HG03432 (cell line): ENCODE results near the gene KDM8.

Experiments used
- ATAC-seq: cut with Tn5 transposase; IDR thresholded peaks from one replicate; pipeline ENCODE4 v1.9.1; 2021; ENCODE audit warnings: mild to moderate bottlenecking, moderate library complexity; ENCODE audit not compliant: unreplicated experiment

KDM8 gene

DNA sequence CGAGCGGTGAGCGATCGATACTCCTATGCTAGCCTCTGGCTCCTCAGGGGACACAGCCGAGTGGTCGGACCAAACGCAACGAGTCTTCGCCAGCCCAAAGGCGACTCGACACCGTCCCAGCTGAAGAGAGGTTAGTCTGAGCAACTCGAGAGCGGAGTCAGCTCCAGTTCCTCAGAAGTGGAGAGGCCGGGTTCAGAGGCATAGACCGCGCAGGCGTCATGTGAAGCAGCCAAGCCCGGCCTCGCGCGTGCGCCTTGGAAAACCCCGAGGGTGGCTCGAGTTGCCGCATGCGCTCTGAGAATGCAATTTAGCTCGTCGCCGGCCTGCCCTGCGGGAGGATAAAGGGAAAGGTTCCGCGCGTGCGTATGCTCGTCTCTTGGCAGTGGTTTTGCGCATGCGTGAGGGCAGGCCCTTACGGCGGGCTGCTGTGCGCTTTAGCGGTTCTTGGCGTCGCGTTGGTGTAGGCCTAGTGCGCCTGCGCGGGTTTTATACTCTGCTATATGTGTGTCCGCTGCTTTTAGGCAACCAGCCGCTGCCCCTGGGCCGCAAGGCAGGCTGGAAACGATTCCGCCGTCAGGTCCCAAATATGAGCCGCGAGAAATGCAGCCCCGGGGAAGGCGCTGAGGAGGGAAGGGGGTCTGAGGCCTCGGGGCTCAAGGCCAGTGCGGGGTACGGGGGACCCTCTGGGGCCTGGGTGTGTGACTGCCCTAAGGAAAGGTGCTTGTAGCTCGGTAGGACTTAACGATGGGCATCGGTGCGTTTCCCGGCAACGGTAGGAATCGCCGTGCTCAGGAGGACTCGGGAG is at the start of gene KDM8:
KDM8 (plus strand) TSS at position 20 of the 805 bp plus-strand sequence. CDS start 6,598 bp downstream, outside the sequence.
- peak; percentile 88 for ATAC-seq

DNA sequence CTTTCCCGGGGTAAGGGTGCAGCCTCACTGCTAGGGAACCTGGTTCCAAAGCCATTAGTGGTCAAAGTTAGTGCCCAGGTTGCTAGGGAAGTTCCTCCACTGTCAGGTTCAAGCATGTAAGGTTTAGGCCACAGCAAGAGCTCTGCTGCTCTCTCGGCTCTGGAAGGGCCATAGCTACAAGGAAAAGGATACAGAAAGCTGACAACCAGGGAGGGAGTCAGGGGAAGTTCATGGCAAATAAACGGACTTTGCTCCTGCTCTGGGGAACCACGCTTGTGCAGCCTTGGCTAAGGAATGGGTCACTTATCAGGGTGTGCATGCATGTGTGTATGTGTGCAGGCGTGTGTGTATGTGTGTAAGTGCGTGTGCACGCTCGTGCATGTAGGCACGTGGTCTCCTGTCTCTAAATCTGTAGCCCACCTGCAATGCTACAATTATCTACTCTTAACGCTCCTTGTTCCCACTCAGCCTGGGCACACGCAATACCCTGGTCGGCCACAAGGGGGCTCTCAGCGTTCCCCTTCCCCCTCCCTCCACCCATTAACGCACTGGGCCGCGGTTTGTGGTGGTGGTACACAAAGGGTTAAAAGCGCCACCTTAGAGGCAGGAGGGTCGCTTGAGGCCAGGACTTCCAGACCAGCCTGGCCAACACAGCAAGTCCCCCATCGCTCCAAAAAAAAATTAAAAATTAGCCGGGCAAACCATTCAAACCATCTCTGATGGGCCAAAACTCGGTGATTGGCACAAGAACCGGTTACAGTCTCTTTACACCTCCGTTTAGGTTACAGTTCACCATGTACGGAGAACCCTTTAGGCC is 48.4 kb upstream of the KDM8 start:
- peak; percentile 54 for ATAC-seq

DNA sequence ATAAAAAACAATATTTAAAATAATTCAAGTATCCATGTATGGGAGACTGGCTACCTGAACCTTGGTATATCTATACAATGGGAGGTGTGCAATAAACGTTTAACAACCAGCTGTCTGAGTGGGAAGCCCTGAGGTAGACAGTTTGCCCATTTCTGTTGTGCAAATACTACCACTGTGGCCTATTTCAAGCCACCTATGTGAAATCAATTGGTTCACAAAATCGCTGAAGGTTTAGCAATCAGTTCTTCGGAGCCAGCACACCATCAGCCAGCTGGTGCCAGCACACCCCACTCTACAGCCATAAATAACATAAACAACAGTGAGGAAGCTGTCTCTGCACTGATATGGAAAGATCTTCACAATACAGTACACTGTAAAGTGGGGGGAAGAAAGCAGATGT is 46.7 kb upstream of the KDM8 start:
- ATAC-seq, result no peak

DNA sequence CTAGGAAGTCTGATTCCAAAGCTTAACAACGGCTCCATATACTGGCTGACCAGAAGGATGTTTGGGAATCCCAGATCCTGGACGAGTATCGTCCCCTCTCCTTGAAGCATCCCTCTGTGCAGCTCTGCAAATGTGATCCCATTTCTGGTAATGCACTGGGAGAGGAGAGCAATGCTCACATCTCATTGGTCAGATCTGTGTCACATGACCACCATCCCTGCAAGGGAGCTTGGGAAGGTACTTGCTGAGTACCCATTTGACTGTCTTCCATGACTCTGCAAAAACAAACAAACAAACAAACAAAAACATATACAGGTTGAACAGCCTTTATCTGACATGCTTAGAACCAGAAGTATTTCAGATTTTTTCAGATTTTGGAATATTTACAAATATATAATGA is 41.9 kb upstream of the KDM8 start:
- no peak for ATAC-seq

DNA sequence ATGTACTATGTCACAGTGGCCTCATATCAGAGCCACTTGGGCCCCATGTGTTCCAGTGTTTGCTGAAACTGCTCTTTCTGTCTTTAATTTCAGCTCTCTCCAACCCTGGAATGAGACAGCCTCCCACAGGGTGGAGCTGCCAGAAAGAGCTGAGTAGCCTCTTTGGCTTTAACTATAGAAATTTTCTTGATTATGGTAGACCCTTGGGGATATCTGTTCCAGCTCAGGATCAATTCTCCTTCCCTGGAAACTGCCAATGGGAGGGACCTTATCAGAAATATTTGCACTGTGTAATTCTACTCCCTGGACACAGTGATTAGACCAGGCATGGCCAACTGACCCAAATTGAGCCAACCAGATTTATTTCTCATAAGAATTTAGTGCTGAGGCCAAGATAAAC is 39.0 kb upstream of the KDM8 start:
- no peak for ATAC-seq

DNA sequence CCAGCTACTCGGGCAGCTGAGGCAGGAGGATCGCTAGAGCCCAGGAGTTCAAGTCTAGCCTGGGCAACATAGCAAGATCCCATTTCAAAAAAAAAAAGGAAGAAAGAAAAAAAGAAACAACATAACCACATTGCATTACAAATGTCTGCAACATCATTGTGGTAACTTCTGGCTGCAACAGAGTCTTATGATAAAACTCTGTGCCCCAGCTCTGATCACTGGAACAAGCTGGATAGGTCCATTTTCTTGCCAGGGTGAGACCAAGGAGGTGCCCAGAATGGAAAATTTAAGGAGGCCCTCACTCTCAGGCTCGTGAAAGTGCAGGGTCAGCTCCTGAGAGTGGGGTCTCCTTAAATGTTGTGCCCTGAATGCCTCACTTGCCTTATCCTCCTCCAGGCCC is 37.8 kb upstream of the KDM8 start:
- no peak for ATAC-seq

DNA sequence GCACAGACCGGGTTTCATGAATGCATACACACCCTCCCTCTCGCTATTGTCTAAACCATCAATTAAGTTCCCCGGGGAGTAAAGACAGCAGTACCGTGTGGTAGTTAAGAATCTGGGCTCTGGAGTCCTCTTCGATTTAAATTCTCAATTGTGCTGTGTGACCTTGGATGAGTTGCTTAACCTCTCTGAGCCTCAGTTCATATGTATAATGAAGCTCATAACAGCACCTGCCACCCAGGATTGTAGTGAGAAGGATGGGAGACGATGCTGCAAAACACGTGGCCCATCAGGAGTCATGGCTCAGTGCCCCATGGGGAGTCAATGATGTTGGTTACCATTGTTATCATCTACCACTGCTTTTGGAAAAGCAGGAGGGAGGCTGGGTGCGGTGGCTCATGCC is 34.5 kb upstream of the KDM8 start:
- no peak for ATAC-seq

DNA sequence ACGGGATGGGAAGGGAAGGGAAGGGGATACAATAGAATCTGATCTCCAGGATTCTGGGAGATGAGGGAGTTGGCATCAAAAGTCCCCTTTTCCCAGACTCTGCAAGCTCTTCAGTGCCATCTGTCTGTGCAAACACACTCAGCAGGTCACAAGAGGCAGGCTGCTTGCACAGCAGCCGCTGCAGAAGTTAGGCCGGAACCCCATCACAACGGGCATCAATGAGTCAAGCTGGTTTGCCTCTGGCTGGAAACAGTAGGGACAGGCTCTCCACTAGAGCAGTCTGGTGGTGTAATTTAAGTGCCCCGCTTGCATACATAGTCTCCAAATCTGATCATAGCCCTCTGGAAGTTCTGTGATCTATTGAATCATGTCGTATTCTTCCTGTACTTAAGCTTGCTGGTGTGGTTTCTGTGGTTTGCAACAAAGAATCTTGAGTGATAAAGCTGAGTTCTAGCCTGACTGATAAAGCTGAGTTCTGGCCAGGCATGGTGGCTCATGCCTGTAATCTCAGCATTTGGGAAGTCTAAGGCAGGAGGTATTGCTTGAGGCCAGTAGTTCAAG is 33.7 kb upstream of the KDM8 start:
- ATAC-seq, result no peak

DNA sequence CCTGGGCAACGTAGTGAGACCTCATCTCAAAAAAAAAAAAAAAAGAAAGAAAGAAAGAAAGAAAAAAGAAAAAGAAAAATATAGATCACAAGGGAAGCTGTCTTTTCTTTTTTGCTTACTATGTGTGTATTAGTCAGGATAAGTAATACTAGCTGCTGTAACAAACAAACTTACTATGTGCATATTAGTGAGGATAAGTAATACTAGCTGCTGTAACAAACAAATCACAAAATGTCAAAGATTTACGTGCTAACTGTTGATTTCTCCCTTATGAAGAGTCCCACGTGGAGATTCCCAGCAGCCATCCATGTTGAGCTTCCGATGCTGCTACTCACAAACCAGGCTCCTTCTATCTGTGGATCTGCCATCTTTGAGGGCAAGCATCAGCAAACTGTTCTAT is 31.7 kb upstream of the KDM8 start:
- ATAC-seq, result no peak

DNA sequence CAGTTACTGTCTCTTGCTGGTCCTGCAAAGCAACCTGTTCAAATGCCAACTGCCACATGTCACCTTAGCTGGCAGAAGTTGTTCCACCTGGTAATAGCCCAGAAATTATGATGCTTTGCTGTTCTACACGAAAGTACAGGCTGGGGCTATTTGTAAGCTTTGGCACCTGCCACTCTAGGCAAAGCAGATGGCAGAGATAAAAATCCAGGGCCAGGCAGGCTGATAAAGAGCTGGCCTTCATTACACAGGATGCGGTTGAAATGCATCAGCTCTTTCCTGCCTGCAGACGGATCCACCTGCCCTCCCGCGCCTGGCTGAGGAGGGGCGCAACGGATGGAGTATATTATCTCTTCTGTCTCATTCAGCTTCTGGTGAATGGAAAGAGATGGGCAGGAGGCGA is 29.3 kb upstream of the KDM8 start:
- ATAC-seq, result no peak

DNA sequence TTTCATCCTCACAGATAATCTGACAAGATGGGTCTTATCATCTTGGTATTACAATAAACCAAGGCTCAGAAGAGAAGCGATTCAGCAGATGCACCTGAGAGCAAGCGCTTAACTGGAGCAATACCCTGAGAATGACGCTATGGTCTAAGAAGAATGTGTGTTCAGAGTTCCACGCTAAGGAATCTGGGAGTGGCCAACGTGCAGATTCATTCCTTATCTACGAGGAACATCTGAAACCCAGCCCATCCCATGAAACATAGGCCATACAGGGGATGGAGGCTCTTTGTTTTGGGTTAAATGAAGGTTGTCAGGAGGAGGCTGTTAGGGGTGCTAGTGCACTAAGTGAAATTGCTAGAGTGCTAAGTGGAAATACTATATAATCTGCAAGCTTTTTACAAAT is 28.5 kb upstream of the KDM8 start:
- ATAC-seq, result no peak

DNA sequence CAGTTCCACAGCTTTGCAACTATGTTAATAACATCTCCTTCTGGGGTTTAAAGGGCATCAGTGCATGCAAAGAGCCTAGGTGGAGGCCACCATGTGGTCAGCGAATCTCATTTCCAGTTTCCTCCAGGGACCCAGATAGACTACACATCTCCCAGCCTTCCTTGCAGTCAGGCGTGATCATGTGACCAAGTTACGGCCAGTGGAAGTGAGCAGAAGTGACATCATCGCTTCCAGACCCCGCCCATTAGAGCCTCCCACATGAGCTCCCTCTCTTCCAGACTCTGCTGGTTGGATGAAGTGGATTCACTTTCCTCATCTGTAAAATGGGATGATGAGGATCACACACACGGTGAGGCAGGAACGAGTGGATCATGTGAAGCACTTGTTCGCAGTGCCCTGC is 27.4 kb upstream of the KDM8 start:
- ATAC-seq, result no peak

DNA sequence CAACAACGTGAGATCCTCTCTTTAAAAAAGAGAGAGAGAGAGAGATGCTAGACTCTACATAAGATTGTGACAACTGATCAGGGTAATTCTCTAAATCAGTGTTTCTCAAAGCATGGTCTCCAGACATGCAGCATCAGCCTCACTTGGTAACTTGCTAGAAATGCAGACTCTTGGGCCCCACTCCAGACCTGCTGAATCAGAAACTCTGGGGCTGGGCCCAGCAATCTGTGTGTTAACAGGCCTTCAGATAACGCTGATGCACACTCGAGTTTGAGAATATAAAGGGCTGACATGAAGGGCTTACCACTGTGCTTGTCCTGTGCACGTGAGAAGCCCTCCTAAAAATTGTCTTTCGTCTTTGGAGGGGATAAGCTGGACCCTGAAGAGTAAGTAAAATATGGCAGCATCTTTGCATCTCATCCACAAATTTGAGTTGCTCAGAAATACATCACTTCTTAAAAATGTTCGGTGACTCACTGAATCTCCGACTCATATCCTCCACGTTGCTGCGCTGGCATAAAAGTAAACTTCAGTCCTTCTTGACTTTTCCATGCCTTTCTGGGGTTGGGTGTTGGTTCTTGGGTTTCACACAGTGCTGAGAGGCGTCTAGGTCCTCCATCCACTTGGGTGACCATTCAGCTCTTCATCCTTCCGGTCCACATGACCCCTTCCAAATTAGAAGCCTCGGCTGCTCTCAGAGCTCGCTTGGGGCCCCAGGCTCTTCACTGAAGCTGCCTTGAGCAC is 26.1 kb upstream of the KDM8 start:
- no peak for ATAC-seq

DNA sequence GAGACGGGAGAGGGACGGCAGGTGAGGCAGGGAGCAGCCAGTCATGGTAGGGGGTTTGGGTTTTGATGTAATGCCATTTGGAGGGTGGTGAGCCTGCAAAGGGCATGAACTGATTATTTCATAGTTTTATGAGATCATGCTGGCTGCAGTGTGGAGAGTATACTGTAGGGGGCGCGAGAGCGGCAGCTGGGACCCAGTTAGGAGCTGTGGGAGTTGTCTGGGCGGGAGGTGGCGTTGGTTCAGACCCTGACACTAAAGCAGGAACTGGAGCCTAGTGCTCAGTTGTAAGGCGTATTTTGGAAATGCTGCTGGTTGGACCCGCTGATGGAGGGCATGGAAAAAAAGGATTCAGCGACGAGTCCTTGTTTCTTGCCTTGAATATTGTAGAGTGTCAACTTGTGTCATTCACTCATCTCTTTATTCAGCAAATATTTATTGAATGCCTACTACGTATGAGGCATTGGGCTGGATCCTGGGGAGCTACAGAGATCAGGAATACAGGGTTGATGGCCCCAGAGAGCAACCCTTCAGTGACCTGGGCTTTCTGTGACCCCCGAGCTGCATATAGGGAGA is 23.7 kb upstream of the KDM8 start:
- ATAC-seq, result peak; percentile 89

DNA sequence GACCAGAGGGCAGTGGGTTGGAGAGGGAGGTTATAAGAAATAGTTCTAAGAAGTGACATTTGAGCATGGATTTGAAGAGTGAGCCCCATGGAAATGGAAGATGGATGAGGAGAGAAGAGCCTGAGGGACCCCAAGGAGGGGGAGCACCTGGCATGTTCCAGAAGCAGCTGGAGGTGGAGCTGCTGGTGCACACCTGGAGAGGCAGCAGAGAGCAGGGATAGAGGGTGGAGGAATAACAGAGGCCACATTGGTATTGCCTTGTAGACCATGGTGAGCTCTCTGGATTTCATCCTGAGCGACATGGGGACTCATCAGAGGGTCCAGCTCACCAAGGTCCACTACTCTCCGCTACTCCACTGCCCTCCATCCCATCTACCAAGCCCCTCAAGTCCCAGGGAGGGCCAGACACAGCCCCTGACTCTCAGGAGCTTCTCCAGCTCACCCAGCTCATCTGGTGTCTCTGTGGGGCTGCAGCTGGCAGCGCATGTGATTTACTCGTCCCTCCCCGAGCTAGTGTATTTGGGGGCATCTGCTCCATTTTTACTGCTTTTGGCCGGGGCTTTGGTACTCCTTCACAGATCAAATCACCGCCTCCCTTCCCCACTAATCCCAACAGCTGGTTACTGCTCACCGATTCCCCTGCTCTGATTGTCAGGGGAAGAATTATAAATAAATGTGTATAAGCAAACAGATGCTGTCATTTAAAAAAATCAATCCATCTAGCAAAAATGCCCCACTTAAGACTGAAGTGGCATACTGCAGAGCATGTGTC is 22.1 kb upstream of the KDM8 start:
- ATAC-seq, result no peak

DNA sequence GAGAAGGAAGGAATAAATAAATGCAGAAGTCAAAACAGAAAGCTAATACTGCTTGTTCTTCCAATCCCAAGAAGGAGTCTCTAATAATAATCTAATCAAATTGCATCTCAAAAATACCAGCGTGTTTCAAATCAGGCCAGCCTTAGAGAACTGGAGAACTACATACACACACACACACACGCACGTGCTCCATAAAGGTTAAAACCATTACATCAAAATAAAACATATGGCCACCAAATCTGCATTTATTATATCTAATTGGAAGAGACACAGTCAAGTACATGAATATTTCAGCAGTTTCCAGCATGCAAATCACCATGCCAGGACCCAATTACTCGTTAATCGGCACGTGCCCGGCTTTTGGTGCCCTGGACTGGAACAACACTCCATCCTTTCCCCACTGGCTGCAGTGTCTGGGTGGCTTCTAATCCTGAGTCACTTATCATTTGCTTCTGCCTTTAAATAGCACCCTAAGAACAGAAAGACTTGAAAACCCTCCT is 20.4 kb upstream of the KDM8 start:
- ATAC-seq, result no peak

DNA sequence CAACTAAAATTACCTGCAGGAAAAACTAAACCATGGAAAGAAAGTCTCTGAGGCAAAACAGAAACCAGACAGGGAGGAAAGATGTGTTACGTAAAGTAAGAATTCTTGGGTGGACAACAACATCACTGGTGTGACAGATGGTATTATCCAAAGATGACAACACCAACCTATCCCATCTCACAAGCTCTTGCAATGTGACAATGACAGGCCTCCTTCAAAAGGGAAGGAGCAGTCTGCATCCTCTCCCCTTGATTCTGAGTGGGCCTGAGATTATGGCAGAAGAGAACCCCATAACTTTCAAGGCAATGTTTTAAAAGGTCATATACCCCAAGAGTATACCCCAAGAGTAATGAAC is 17.6 kb upstream of the KDM8 start:
- no peak for ATAC-seq

DNA sequence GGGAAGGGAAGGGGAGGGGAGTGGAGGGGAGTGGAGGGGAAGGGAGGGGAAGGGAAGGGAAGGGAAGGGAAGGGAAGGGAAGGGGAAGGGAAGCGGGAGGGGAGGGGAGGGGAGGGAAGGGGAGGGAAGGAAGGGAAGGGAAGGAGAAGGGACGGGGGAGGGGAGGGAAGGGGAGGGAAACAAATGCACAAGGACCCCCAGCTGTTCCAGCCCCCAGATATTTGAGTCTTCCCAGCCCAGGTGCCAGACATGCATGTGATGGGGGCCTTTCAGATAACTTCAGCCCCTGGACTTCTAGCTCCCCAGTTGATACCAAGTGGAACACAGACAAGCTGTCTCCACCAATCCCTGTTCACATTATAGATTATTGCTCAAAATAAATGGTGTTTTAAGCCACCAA is 14.7 kb upstream of the KDM8 start:
- ATAC-seq, result no peak

DNA sequence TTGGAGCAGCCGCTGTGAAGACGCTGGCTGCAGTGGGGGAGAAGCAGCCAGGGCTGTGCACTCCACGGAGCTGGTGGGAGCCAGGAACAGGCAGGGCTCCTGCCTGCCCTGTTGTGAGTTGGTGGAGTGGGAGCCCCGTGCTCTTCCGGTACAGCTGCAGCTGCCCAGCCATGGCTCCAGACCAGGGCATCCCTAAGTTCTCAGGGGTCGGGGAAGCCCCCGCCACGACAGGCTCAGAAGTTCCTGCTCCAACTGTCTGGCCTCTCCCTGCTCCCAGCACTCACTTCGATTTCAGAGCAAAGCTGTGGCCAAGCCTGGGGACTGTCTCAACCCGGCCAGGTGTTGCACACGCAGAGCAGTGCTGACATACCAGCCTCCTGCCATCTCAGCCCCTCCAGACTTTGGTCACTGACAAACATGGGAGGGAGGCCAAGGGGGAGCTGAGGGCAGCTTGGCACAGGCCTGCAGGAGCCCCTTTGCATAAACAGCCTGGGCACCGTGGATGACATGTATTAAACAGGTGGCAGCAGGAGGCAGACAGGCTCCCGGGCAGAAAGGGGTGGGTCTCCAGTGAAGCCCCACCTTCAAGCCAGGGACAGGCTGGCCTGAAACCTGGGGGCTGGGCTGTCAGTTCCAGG is 13.9 kb upstream of the KDM8 start:
- no peak for ATAC-seq
